ACC112 (cell line): ENCODE measurements around the gene ZFHX3.
A peak's percentile ranks its signal among the peaks of the same experiment; 100 is the strongest.

Experiments
- H2AFZ ChIP-seq: fragments of 200-600 bp; sonication (generic); one replicate; pipeline ENCODE4 v1.6.0; 2017; ENCODE audit warnings: antibody characterized with exemption, low read length; ENCODE audit not compliant: unreplicated experiment
- H3K27ac ChIP-seq: fragments of 200-600 bp; sonication (generic); 2 replicates; pipeline ENCODE4 v1.5.1; 2014; ENCODE audit warnings: low read depth, mild to moderate bottlenecking, antibody characterized with exemption, low read length, moderate library complexity
- H3K27me3 ChIP-seq: fragments of 200-600 bp; sonication (generic); 2 replicates; pipeline ENCODE4 v1.6.1; 2014; ENCODE audit warnings: mild to moderate bottlenecking, antibody characterized with exemption, low read length, moderate library complexity, mixed read lengths; ENCODE audit not compliant: insufficient read depth
- H3K36me3 ChIP-seq: fragments of 200-600 bp; sonication (generic); 2 replicates; pipeline ENCODE4 v1.6.1; 2016; ENCODE audit warnings: mild to moderate bottlenecking, antibody characterized with exemption, low read length, moderate library complexity, mixed read lengths; ENCODE audit not compliant: insufficient read depth
- H3K4me1 ChIP-seq: fragments of 200-600 bp; sonication (generic); one replicate; pipeline ENCODE4 v1.6.1; 2016; ENCODE audit warnings: low read length, mixed read lengths; ENCODE audit not compliant: insufficient read depth, unreplicated experiment, control insufficient read depth
- H3K4me3 ChIP-seq: fragments of 200-600 bp; sonication (generic); 2 replicates; pipeline ENCODE4 v1.5.1; 2014; ENCODE audit warnings: mild to moderate bottlenecking, low read depth, low read length
- H3K79me2 ChIP-seq: fragments of 200-600 bp; sonication (generic); one replicate; pipeline ENCODE4 v1.6.0; 2016; ENCODE audit warnings: low read length; ENCODE audit not compliant: control insufficient read depth, unreplicated experiment, insufficient read depth

The ZFHX3 gene

DNA sequence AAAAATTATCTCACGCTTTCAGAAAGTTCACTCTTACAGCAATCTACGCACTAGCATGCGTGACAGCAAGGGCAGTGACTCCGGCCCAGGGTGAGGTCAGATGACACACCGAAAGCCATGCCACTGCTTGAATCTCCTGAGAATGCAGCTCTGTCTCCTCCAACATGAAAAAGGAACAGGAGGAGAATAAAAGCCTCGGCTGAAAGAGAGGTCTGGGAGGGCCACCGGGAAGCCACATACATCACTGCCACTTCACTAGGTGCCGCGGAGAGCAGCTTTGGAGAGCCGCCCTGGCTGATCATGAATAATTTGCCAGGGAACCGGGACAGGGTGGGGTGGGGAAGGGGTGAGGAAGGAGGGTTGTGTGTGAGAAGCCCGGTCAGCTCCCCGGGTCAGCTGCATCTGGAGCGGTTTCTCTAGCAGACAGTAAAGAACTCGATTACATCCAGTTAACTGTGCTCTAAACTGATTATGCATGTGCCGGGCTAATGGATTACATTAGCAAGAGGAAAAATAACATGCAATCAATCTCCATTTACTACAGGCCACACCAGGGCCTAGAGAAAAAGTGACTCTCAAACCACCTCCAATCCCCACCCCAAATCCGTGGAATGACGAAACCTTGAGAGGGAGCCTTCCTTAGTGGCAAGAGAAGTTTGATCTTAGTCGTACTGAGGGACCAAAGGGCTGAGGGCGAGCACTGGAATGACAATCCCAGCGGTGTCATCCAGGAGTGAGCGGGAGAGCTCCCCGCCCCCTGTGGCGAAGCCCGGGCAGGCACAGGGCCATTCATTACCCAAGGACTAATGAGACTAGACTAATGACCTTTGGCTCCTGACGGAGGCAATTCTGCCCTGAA, 100.3 kb downstream of the ZFHX3 start:
- Histone ChIP-seq H3K79me2 (peaks cover 57% of the 10 kb centered on the region), H3K4me1 (peaks cover 6% of the 10 kb centered on the region), H3K27me3 (no peaks in the 10 kb centered on the region), H3K27ac (no peak overlapping the region), H2AFZ (no peak overlapping the region), H3K36me3 (peaks cover 28% of the 10 kb centered on the region), H3K4me3 (no peak overlapping the region)

GRCh38 chr16:72946474-72947194, 101.3 kb downstream of the ZFHX3 start:
- Histone ChIP-seq H3K79me2 (peaks cover 56% of the 10 kb centered on the region), H3K27ac (no peak overlapping the region), H3K27me3 (no peaks in the 10 kb centered on the region), H3K4me1 (no peaks in the 10 kb centered on the region), H3K36me3 (peaks cover 28% of the 10 kb centered on the region), H3K4me3 (no peak overlapping the region), H2AFZ (no peak overlapping the region)

- H2AFZ ChIP-seq: no peak overlapping the region
- H3K79me2 ChIP-seq: peaks cover 57% of the 10 kb centered on the region
- no peak overlapping the region for H3K27ac ChIP-seq
- no peak overlapping the region for H3K4me3 ChIP-seq
- no peaks in the 10 kb centered on the region for H3K4me1 ChIP-seq
- no peaks in the 10 kb centered on the region for H3K27me3 ChIP-seq
- peaks cover 28% of the 10 kb centered on the region for H3K36me3 ChIP-seq
Observed at GRCh38 chr16:72946063-72946462, 101.9 kb downstream of the ZFHX3 start.

DNA sequence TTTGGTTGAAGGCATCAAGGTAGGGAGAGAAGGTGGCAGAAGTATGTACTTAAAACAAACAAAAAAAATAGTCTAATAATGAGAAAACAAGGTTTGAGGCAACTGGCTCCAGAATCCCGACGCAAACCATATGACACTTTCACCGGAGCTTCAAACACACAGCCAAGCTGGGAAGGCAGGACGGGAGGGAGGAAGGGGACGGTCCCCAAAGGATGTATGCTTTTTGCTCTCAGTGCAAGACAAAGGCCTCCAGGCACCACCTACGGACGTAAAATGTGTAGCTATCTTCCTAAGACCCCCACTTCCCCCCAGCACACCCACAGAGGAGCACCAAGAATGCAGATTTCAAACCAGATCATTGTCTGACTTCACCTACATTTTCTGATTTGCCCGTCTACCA, 102.3 kb downstream of the ZFHX3 start:
- Histone ChIP-seq H3K27ac (no peak overlapping the region), H2AFZ (no peak overlapping the region), H3K4me1 (no peaks in the 10 kb centered on the region), H3K27me3 (no peaks in the 10 kb centered on the region), H3K79me2 (peaks cover 57% of the 10 kb centered on the region), H3K36me3 (peaks cover 23% of the 10 kb centered on the region), H3K4me3 (no peak overlapping the region)

GRCh38 chr16:72944757-72945485, 103.0 kb downstream of the ZFHX3 start:
- Histone ChIP-seq H3K27me3 (no peaks in the 10 kb centered on the region), H3K4me3 (no peak overlapping the region), H2AFZ (no peak overlapping the region), H3K79me2 (peaks cover 58% of the 10 kb centered on the region), H3K4me1 (peaks cover 2% of the 10 kb centered on the region), H3K27ac (no peak overlapping the region), H3K36me3 (peaks cover 16% of the 10 kb centered on the region)

GRCh38 chr16:72942021-72942420, 105.9 kb downstream of the ZFHX3 start:
- peaks cover 65% of the 10 kb centered on the region for H3K79me2 ChIP-seq
- H3K27ac ChIP-seq: no peak overlapping the region
- no peaks in the 10 kb centered on the region for H3K27me3 ChIP-seq
- H3K4me3 ChIP-seq: no peak overlapping the region
- H3K4me1 ChIP-seq: peaks cover 29% of the 10 kb centered on the region
- no peak overlapping the region for H2AFZ ChIP-seq
- peaks cover 5% of the 10 kb centered on the region; the same call in 1 of the 2 replicates for H3K36me3 ChIP-seq

- peaks cover 65% of the 10 kb centered on the region for H3K79me2 ChIP-seq
- peak overlapping the region; percentile 93; the same call in 1 of the 2 replicates for H3K27ac ChIP-seq
- H2AFZ ChIP-seq: no peak overlapping the region
- peaks cover 30% of the 10 kb centered on the region for H3K4me1 ChIP-seq
- no peaks in the 10 kb centered on the region for H3K27me3 ChIP-seq
- peaks cover 5% of the 10 kb centered on the region; the same call in 1 of the 2 replicates for H3K36me3 ChIP-seq
- no peak overlapping the region for H3K4me3 ChIP-seq
Observed at GRCh38 chr16:72940886-72941285, 107.0 kb downstream of the ZFHX3 start.

GRCh38 chr16:72939247-72939646, 108.7 kb downstream of the ZFHX3 start:
- H3K79me2 ChIP-seq: peaks cover 64% of the 10 kb centered on the region
- no peak overlapping the region for H2AFZ ChIP-seq
- peak overlapping the region; percentile 56 for H3K4me3 ChIP-seq
- H3K4me1 ChIP-seq: peaks cover 38% of the 10 kb centered on the region
- H3K36me3 ChIP-seq: peaks cover 5% of the 10 kb centered on the region; the same call in 1 of the 2 replicates
- no peaks in the 10 kb centered on the region for H3K27me3 ChIP-seq
- peak overlapping the region; percentile 93 for H3K27ac ChIP-seq

DNA sequence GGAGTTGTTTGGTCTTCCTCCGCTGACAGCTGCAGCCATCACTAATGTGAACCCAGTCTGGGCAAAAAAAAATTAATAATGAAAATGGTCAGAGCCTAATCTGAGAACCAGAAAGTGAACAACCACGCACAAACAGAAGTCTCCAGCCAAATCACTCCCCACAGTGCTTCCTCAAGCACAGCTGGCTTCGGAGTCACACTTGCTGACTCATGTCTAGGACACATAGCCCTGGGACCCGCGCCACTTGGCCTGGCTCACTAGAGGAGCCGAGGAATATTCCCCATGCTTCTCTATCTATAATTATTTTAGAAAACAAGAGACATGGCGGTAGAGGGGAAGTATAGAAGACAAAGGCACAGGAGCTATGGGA, 109.1 kb downstream of the ZFHX3 start:
- peak overlapping the region; percentile 93 for H3K27ac ChIP-seq
- H3K27me3 ChIP-seq: no peaks in the 10 kb centered on the region
- peaks cover 63% of the 10 kb centered on the region for H3K79me2 ChIP-seq
- no peak overlapping the region for H2AFZ ChIP-seq
- 0 out of 2 replicates have a peak, but pooled peaks cover under 1% of the 10 kb centered on the region for H3K36me3 ChIP-seq
- peak overlapping the region; percentile 56 for H3K4me3 ChIP-seq
- H3K4me1 ChIP-seq: peaks cover 38% of the 10 kb centered on the region
